GM18505 (cell line): ENCODE data around the gene MYL4.
"Not testable (repeated sequence)": the region's sequence is repeated elsewhere in the genome, so short reads cannot be mapped to it uniquely, and the experiment has no call there.

Experiments used
- ATAC-seq: cut with Tn5 transposase; IDR thresholded peaks from one replicate; pipeline ENCODE4 v1.9.1; 2021; ENCODE audit not compliant: unreplicated experiment
- POLR2A ChIP-seq: IDR thresholded peaks from 4 replicates; pipeline ENCODE4 v1.6.1; 2011; ENCODE audit warnings: borderline replicate concordance; ENCODE audit not compliant: insufficient read depth, insufficient read length; ENCODE audit errors: extremely low read depth

MYL4 gene

DNA sequence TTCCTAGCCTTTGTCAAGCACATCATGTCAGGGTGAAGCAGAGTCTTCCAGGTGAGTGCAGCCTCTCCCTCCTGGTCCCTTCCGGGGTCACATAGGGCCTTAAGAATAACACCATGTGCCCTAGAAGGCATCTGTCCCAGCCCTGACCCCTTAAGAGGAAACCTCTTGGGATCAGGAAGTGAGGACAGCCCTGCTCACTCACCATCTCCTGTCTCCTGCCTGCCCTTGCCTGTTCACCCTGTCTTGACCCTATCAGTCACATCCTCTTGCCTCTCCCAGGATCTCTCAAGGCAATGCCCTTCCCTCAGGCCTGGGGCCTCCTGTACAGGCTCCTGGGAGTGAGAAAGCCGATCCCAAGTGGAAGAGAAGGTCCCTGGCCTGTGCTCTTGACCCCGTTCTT is 13.9 kb downstream of the MYL4 start:
- no peak for TF ChIP-seq POLR2A
- no peak for ATAC-seq

DNA sequence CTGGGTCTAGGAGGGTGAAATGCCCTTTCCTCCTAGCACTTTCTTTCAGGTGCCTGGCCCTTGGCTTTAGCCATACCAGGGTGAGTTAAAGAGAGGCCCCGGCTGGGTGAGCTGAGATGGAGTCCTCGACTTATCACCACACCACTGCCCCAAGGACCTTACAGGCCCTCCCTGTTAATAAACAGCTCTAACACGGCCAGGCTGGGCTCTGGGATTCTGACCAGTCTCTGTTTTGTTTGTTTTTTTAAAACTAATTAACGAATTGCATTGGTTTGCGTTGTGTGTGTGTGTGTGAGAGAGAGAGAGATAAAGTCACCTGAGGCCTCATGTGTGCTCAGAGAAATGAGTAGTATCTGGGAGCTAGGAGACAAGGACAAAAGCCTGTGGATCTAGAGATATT is 14.3 kb downstream of the MYL4 start:
- no peak for ATAC-seq
- no peak for TF ChIP-seq POLR2A

DNA sequence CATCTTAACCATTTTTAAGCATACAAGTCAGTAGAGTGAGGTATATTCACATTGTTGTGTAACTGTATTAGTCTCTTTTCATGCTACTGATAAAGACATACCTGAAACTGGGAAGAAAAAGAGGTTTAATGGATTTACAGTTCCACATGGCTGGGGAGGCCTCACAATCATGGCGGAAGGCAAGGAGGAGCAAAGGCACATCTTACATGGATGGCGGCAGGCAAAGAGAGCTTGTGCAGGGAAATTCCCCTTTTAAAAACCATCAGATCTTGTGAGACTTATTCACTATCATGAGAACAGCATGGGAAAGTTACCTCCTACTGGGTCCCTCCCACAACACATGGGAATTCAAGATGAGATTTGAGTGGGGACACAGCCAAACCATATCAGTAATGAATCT is 14.9 kb downstream of the MYL4 start:
- not testable (repeated sequence) for ATAC-seq

DNA sequence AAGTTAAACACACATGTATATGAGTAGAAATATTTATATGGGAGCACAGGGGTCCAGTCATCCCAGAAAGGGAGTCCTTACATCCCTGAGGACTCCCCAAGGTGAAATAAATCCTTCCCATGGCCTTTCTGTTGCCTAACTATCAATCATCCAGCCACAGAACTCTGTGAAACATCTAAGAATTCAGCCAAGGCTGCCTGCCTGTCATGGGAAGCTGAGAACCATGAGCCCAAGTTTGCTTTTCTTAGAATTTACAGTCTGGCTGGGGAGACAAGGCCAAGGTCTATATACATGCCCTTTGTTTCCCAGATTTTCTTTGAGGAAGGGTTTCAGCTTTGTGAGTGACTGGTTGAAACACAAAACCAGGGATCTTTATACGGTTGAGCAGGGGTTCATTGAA is 15.8 kb downstream of the MYL4 start:
- no peak for TF ChIP-seq POLR2A
- no peak for ATAC-seq

DNA sequence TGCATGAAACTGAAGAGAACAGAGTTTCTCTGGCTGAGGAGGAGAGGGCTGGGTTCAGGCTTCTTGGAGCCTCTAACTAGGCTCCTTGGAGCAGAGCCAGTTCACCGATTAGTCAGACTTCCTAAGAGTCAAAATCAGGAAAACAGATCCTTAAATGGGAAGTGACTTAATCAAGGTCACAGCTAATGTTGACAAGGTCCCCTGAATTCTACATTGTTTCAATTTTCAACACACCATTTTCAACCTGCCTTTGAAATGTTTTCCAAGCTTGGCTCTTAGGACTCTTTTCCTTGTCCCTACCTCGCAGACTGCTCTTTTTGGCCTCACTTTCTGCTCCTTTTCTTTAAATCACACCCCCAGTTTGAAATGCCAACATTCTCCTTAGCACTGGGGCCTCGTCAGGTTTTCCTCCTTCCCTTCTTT is 16.3 kb downstream of the MYL4 start:
- ATAC-seq: no peak
- no peak for TF ChIP-seq POLR2A

DNA sequence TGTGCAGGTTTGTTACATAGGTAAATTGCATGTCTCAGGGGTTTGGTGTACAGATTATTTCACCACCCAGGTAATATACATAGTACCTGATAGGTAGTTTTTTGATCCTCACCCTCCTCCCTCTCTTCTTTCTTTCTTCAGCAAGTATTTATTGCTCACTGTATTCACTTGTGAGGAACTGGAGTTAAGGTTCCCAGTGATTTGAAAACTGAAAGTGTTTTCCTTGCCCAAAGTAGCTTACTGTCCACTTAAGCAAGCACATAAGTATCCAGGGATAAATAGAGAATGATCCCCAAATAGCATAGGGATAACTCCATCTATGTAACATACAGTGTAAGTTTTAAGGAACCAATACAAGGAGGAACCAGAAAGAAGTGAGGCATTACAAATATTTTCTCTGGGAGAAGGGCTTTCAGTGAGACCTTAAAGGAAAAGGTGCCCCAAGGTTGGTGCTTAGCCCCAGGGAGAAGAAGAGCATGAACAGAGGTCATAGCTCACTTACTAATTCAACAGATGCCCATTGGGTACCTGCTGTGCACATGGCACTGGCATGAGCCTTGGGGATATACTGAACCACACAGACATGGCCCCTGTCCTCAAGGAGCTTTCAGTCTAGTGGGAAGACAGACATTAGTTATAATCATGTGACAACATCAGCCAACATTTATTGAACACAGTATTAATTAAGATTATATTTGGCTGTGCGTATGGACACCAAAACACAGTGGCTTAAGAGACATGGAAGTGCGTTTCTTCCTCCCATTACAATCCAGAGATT is 17.0 kb downstream of the MYL4 start:
- TF ChIP-seq POLR2A: no peak
- no peak for ATAC-seq

DNA sequence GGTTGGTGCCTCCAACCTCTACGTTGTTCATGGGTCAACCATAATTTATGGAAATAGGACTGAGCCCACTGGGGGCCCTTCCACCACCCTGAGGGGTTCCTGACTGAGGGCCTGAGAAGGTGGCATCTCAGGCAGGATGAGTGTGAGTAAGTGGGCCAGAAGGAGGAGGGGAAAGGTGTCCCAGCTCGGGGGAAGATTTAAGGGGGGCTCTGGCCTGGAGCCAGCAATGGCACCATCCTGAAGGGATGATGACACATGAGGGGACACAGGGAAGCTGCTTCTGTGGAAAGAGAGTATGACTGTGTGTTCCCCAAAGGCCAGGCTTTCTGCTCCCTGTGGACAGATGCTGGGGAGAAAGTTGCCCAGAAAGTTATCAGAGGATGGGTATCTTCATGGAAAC is 18.7 kb downstream of the MYL4 start:
- no peak for ATAC-seq
- TF ChIP-seq POLR2A: no peak

DNA sequence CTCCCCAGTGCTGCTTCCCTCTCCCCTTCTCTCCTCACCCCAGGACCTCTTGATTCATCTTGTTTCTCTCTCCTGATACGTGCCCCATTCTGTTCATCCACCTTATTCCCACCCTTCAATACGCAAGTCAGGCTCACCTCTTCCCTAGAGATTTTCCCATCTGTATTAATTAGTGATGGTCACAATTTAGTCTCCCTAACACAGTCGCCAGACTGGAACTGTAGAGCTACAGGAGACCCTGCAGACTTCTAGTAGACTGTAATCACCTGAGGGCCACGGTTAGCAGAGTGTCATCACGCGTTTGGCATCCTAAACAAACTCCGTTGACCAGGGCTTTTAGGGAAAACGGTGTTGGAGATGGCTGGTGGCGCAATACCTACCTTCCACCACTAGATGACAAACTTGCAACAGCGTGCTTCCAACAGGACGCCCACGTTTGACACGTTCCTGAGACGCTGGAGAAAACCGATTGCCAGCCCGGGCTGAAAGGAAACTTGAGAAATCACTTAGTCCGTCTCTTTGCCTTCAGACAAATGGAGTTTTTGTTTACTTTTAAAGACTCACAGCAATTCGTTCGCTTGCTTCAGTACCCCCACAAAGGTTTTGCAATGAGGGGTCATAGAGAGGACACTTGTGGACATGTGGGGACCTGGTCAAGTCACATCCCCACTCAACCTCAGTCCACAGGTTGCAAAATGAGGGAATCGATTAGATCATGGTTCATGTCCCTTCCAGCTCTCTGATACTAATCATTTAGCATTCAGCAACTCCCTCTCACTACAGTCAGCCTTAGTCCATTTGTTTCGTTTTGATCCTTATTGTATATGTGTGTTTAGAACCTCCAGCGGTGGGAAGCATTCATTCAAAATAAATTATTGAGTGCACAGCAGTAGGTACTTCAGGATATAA is 20.6 kb downstream of the MYL4 start:
- no peak for ATAC-seq
- TF ChIP-seq POLR2A: no peak

DNA sequence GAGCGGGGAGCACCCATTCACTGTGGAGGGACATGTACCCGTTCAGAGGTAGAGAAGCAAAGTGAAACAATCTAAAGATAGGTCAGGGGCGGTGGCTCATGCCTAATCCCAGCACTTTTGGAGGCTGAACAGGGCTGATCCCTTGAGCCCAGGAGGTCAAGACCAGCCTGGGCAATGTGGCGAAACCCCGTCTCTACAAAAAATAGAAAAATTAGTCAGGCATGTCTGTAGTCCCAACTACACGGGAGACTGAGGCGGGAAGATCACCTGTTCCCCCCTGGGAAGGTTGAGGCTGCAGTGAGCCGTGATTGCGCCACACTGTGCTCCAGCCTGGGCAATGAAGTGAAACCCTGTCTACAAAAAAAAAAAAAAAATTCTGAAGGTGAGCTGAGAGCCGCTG is 21.7 kb downstream of the MYL4 start:
- ATAC-seq: no peak
- no peak for TF ChIP-seq POLR2A

DNA sequence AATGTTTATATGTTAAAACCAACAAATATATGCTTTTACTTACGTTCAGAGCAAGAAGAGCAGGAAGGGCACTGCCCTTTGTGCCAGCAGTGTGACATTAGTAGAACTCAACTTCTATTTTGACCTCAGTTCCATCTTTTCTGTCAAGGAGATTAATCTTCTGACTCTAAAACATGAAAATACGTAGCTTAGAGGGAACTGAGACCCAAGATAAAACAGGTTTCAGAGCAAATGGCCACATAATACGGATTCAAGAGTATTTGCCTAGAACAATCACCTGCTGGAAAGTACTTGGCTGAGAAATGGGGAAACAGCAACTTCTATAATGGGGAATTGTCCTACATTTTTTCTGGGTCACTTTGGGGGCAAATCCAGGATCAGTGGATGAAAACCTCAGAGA is 22.2 kb downstream of the MYL4 start:
- ATAC-seq: no peak
- TF ChIP-seq POLR2A: no peak

DNA sequence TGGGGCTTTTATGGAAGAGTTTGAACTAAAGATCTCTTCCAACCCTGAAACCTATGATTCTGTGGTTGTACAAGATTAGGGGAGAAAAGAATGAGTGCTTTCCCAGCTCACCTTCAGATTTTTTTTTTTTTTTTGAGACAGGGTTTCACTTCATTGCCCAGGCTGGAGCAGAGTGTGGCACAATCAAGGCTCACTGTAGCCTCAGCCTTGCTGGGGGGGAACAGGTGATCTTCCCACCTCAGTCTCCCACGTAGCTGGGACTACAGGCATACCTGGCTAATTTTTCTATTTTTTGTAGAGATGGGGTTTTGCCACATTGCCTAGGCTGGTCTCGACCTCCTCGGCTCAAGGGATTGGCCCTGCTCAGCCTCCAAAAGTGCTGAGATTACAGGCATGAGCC is 22.7 kb downstream of the MYL4 start:
- ATAC-seq: no peak
- TF ChIP-seq POLR2A: no peak

DNA sequence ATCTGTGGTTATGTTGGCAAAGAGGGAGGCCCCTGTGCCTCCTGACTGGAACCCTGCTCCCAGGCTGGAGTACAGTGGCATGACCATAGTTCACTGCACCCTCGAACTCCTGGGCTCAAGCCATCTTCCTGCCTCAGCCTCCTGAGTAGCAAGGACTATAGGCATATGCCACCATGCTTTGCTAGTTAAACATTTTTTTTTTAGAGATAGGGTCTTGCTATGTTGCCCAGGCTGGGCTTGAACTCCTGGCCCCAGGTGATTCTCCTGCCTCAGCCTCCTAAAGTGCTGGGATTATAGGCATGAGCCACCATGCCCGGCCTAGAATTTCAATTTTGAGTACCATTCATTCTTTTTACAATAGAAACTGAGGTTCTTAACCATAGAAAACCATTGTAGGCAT is 23.3 kb downstream of the MYL4 start:
- no peak for TF ChIP-seq POLR2A

DNA sequence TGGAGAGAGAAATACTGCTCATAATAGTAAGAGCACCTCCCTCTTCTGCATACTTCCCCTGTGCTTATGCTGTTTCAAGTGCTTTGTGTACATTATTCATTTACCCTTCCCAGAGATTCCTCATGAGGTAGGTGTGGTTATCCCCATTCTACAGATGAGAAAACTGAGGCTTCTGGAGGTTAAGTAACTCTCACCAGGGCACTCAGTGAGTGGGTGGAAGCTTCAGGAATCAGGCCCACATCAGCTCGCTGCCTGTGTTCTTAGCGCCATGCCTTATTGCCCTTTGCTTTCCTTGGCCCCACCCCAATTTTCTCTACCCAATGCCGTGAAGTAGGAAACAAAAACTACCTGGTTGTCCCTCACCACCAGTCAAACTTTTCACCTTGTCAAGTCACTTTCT is 26.4 kb downstream of the MYL4 start:
- no peak for TF ChIP-seq POLR2A
- no peak for ATAC-seq

More for the DNA sequence above, 23.3 kb downstream of the MYL4 start:
- ATAC-seq: no peak

DNA sequence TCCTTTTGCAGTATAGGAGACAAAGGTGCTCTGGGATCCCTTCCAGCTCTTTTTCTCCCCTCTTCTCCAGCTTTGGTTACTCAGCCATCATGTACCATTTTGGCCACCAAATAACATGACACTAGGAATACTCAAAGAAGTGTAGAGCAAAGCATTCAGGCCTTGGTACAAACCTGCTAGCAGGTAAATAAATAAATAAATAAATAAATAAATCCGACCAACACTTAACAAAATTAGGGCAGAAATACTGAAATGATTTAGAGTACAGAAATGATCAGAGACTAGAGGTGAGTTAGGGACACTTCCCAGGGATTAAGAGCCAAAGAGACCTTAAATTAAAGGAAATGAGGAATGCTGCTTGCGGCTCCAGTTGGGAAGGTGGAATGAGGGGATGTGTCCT is 26.8 kb downstream of the MYL4 start:
- TF ChIP-seq POLR2A: no peak
- no peak for ATAC-seq
